Superior temporal gyrus (tissue), 1 donor: ENCODE measurements around the gene PIM2.

Experiments
- DNase-seq: peaks from one replicate; pipeline ENCODE4 v3.0.0-alpha.2; 2016; ENCODE audit errors: extremely low spot score

Gene PIM2

DNA sequence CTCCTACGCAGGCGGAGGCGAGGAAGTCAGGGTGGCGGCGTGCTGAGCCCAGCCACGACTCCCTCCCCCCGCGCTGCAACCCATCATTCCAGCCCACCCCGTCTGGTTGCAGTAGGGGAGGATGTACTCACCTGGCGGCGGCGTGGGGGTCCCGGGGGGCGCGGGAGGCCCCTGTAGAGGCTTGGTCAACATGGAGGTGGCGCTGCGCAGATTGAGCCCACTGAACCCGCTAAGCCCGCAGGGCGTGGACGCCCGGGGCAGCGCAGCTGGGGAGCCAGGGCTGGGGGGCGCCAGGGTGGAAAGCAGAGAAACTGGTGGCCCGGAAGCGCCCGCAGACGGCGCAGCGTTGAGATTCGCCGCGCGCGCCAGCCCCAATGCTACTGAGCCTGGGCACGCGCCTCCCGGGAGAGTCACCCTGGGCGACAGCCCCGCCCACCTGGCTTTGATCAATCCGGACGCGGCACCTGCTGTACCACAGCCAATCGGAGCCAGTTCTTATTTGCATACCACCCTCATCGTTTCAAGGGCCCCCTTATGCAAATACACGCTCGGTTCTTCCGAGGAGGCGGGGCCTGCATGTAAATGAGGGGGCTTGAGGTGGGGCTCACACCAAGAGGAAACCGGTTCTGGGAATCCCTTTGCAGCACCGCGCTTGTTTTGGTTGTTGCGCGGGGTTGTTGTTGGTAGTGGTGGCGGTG is at the start of gene PIM2:
PIM2 (minus strand) TSS at position 382 of the 698 bp plus-strand sequence; CDS start at position 192, 190 bp downstream.
- peak; percentile 75 for DNase-seq

- DNase-seq, result no peak
Observed at GRCh38 chrX:48968377-48968776, 49.6 kb upstream of the PIM2 start.

DNA sequence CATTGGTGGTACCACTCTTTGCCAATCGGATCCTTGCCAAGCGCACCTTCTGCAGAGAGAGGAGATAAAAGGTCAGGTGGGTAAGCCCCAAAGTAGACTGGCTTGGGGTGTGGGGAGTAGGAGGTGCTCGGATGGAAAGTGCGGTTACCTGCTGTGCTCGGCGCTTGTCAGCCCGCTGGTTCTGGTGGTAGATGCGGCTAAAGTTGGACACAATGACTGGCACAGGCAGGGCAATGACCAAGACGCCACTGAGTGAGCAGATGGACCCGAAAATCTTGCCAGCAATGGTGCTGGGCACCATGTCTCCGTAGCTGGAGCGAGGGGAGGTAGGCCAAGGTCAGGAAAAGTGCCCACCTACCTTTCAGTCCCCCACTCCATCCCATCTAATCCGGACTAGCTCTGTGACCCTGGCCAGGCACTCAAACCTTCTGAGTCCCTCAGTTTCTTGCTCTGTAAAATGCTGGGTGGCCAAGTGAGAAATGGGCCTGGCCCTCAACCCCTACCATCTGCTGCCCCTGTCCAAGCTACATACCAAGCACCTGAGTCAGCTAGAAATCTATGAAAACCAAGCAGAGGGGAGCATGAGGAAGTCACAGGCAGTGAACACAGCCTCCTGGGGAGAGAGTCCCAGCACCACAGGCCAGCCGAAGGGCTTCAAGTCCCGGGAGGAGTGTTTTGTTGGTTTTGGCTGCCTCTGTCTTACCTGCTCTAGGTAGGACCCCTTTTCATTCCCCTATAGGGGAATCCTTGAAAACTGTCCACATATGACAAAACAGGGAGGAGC is 48.2 kb upstream of the PIM2 start:
- DNase-seq, result no peak

GRCh38 chrX:48965959-48966358 is 47.1 kb upstream of the PIM2 start:
- no peak for DNase-seq

DNA sequence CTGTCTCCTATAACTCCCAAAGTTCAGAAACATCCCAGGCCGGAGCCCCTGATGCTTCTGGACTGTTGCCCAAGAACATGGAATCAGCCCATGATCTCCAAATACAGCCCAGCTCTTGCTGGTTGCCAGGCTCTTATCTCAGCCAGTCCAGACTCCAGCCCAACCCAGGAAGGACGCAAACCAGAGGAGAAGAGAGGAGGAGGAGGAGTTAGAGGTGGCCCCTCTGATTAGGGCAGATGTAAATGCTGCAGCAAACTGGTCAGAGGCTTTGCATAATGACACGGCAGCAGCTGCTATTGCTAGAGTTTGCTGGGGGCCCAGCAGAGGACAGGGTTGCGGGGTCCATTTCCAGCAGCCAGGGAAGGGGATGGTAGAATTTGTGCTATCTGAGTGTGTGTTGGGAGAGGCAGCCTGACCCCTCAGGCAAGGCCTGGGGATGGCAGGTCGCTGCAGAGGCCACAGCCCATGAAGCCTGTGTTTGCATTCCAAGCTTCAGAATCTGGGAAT is 42.8 kb upstream of the PIM2 start:
- DNase-seq, result no peak

- no peak for DNase-seq
Observed at GRCh38 chrX:48960291-48960690, 41.5 kb upstream of the PIM2 start.

DNA sequence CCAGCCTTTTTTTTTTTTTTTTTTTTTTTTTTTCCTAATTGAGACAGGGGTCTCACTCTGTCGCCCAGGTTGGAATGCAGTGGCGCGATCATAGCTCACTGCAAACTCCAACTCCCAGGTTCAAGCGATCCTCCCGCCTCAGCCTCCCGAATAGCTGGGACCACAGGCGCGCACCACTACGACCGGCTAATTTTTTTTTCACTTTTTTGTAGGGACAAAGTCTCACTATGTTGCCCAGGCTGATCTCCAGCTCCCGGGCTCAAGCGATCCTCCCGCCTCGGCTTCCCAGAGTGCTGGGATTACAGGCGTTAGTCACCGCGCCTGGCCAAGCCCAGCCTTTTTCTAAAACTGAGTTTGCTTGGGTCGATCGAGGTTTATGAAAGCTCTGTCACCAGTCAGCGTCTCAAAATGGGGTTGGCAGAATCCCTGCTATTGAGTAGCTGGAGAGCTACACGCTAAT is 39.8 kb upstream of the PIM2 start:
- DNase-seq, result peak; percentile 13

- DNase-seq, result peak; percentile 94
Observed at GRCh38 chrX:48957827-48958634, 39.2 kb upstream of the PIM2 start.

DNA sequence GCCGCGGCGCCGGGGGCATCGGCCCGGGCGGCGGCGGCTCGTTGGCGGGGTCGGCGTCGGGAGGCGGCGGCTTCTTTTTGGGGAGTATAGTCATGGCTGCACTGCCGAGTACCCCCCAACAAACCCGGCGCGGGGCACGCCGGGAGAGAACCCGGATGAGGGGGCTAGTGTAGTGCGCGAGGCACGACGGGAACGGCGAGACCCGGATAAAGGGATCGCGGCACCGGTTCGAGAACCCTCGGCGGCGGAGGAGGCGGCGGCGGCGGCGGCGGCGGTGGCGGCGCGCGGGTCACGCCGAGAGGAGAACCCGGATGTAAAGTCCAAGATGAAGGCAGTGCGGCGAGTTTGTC is 38.6 kb upstream of the PIM2 start, which contains the start of gene OTUD5:
OTUD5 (minus strand) TSS at position 131 of the 350 bp plus-strand sequence; CDS start at position 94, 37 bp downstream.
- peak; percentile 55 for DNase-seq

GRCh38 chrX:48956728-48957414 is 38.0 kb upstream of the PIM2 start:
- no peak for DNase-seq

DNA sequence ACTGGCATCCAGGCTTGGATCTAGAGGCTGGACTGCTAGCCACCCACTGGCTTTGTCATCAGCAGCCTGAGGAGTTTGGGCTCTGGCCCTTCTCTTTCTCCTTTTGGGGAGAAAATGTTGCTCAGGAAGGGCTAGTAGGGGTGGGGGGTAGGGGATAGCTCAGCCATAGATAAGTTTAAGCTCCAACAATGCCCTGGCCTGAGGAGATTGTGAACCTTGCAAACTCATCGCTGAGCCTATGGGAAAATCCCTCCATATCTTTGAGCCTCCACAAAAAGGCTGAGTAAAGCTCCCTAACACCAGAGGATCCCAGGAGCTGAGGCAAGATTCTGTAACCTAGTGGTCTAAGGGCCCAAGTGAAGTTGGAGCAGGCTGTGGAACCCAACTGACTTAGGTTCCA is 29.8 kb upstream of the PIM2 start:
- no peak for DNase-seq

- DNase-seq, result peak; percentile 33
Observed at GRCh38 chrX:48945517-48946348, 26.9 kb upstream of the PIM2 start.

DNA sequence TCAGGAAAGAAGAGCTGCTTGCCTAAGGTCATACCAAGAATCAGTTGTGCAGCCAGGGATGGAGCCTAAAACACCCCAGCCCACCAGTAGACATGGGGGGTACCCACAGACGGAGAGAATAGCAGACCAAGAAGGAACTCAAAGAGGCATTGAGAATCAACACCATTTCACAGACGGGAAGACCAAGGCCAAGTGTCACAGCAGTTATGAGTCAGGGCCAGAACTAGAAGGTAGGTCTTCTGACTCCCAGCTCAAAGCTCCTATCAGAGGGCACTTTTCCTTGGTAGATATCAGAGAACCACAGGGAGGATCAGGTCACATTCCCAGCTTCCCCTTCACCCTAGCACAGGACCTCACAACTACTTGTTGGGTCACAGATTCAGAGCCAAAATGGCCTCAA is 24.1 kb upstream of the PIM2 start:
- no peak for DNase-seq

DNA sequence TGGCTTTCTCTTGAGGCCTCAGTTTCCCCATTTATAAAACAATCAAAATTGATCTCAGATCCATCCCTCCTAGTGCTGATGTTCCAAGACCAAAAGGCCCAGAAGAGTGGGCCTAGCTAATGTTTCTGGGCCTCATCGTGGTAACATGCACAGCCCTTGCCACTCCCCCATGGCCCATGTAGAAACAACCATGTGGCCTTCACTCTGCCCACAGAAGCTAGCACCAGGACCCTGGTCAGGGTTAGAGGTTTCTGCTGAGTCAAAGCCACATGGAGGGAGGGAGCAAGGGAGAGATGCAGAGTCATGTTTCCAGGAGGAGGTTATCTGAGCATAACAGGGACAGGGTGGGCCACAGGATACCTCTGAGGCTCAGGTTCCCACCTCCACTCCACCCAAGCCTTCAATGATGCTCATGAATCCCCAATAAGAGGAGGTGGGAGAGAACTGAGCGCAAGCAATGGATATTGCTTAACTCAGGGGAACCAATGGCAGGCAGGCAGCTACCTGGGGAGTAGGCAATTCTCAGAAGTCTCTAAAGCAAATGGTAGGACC is 21.7 kb upstream of the PIM2 start:
- no peak for DNase-seq

- DNase-seq, result no peak
Observed at GRCh38 chrX:48939524-48940228, 20.9 kb upstream of the PIM2 start.

- DNase-seq, result no peak
Observed at GRCh38 chrX:48938721-48939425, 20.0 kb upstream of the PIM2 start.

DNA sequence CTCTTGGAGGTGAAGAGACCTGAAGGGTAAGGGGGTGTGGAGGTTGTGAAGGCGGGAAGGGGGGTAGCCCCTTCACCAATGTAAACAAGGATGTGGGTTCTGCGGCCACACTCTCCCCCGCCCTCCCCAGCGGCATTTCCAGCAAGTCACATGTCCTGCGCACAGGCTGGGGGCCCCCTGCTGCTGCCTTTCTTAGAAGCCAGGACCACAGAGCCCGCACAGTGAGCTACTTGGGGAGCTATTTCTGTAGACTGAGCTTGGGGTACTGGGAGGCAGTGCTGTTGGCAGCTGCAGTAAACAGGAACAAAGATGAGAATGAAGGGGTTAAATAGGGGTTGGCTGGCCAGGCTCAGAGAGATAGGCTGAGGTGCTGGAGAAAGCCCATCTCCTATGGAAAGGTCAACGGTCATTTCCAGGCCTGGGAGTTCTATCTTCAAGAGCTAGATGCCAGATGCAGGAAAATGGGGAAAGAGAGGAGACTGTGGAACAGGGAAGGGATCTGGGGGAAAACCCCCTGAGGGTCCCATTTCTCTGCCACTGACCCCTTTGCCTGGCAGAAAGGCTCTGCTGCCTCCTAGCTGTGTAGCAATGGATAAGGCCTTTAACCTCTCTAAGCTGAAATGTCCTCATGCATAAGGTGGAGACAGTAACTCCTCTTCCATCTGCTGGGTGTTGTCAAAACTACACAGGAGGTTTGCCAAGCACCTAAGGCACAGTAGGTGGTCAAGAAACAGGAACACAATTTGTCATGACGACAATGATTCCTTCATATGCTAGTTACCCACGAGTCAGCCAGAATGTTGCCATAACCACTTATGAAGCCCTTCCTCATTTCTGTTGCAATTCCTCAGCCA is 18.5 kb upstream of the PIM2 start:
- no peak for DNase-seq
